H54 (cell line): ENCODE results near the gene JAZF1.

ENCODE experiments used
- DNase-seq: peaks from one replicate; pipeline ENCODE4 v3.0.0; 2011; ENCODE audit warnings: low spot score, mixed read lengths; ENCODE audit not compliant: insufficient read length
- FAIRE-seq: peaks from 3 replicates; lab custom pipeline; 2011; peaks lifted over from hg19 to GRCh38; lab: Jason Lieb, UNC
- POLR2A ChIP-seq: IDR thresholded peaks from 2 replicates; pipeline ENCODE4 v1.6.1; 2011; ENCODE audit warnings: low read depth, mild to moderate bottlenecking, low read length

Gene JAZF1

GRCh38 chr7:28005075-28005846 lies 175.3 kb downstream of the JAZF1 start:
- DNase-seq (no peak), FAIRE-seq (no peak)
- TF ChIP-seq POLR2A, result no peak

GRCh38 chr7:28003408-28003807 lies 177.2 kb downstream of the JAZF1 start:
- TF ChIP-seq POLR2A, result no peak
- FAIRE-seq, result no peak
- DNase-seq, result no peak

DNA sequence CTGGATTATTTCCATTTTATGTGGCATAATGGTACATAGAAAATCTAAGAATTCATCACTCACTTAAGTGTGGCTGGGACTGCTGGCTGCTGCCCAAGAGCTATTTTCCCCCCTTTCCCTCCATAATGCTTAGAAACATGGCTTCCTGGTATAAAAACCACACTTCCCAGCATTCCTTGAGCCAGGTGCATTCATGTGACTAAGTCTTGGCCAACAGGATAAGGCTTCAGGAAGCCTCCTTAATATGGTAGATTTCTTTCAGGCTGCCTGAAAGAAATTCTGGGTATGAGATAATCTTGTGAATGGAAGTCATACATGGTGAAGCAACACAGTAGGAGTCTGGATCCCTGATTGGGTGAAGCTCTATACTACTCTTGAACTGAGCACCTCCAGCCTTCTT lies 178.0 kb downstream of the JAZF1 start:
- FAIRE-seq (no peak), DNase-seq (no peak)

GRCh38 chr7:28001896-28002295 lies 178.7 kb downstream of the JAZF1 start:
- no peak for FAIRE-seq
- TF ChIP-seq POLR2A, result no peak
- DNase-seq, result no peak

More for the DNA sequence above, 178.0 kb downstream of the JAZF1 start:
- no peak for TF ChIP-seq POLR2A

DNA sequence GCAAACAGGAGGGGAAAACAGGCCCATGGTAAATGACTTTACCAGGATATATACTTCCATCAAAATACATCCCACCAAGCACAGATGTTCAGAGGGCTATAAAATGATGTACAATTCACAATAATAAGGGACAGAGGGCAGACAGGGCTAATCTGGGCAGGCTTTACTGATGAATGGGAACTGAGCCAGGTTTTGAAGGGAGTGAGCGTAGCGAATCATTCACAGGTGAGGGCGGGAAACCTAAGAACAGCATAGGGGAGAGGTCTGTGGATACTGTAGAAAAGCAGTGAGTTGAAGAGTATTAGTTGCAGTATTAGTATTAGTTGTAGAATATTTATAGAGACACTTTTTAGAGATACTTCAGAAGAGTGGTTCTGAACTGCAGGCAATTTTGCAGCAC lies 180.8 kb downstream of the JAZF1 start:
- DNase-seq (no peak), FAIRE-seq (no peak)
- TF ChIP-seq POLR2A, result no peak

DNA sequence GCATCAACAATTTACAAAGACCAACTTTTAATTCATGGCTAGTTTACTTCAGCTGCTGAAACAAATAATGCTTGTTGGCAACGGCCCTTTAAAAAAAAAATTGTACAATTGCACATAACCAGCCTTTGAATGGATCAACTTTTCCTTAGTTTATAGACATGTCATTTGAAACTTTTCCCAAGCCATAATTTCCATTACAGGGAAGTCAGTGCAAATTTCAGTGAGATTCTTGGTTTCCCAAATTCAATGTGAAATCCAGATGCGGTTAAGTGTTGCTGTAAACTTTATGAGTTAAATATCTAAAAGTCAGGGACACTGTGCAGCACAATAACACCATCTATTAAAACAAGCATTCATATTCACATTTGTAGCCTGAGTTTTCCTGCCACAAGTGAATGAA lies 182.2 kb downstream of the JAZF1 start:
- TF ChIP-seq POLR2A, result no peak
- FAIRE-seq (no peak), DNase-seq (no peak)

- DNase-seq (no peak), FAIRE-seq (no peak)
- no peak for TF ChIP-seq POLR2A
These were observed 183.3 kb downstream of the JAZF1 start for GRCh38 chr7:27997188-27997707.

DNA sequence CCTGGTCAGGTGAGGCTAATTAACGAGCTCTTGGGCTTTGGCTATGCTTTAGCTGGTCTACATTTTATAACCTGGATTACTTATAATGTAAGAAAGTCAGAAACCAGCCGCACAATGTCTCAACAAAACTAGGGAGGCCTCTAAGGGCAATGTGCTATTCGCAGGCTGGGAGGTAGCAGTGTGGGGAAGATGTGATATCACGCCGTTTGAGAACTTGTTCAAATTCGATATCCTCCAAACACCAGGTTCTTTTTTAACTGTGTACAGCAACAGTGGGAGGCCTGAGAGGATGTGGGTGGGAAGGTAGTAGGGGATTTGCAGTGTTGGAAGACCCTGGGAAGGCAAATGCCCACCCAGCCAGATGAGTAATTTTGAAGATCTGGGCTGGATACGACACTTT lies 184.5 kb downstream of the JAZF1 start:
- no peak for DNase-seq
- TF ChIP-seq POLR2A, result no peak
- no peak for FAIRE-seq

DNA sequence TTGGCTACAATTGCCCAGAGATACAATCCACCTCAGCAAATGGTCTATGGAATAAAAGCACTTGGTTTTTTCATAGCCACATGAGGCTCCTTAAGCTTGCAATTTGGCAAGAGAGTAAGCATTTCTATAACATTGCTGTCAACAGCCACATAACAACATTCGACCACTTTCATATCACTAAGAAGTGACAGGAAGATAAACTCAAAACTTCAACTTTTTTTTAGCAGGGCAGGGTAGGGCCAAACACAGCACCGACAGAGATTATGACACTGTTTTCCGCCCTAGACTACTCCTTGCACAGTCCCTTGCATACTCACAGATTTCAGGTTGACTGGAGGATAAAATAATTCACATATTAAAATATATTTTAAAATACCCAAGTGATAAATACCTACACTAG lies 185.4 kb downstream of the JAZF1 start:
- DNase-seq (no peak), FAIRE-seq (no peak)
- TF ChIP-seq POLR2A, result no peak

- peak; percentile 84 for FAIRE-seq
- no peak for TF ChIP-seq POLR2A
- DNase-seq, result peak; percentile 56
These were observed 186.0 kb downstream of the JAZF1 start for GRCh38 chr7:27994639-27995038.

- FAIRE-seq, result no peak
- no peak for TF ChIP-seq POLR2A
- DNase-seq, result no peak
These were observed 187.7 kb downstream of the JAZF1 start for GRCh38 chr7:27992755-27993493.

GRCh38 chr7:27992097-27992496 lies 188.5 kb downstream of the JAZF1 start:
- TF ChIP-seq POLR2A, result no peak
- DNase-seq, result no peak
- FAIRE-seq, result no peak

- DNase-seq (no peak), FAIRE-seq (peak; percentile 23)
- no peak for TF ChIP-seq POLR2A
These were observed 189.5 kb downstream of the JAZF1 start for GRCh38 chr7:27991006-27991528.

DNA sequence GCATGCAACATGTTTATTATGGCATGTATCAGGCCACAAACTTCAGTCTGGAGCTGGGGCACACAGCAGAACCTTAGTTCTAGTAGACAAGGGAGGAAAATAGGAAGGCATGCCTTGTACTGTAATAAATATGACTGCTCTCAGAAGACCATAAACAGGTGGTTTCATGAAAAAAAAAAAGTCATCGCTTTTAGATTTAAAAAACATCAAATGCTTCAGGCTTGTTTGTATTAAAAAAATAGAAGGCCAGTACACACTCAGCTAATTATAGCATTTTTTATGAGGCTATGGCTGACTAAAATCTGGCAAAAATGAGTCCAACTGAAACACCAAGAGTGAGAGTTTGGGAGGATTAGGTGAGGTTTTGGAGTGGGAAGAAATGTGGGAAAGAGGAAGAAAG lies 204.1 kb downstream of the JAZF1 start:
- no peak for TF ChIP-seq POLR2A
- FAIRE-seq (no peak), DNase-seq (no peak)
